NCI-H2029 (cell line): ENCODE data around the gene LHPP.
"Not testable (repeated sequence)": the region's sequence is repeated elsewhere in the genome, so short reads cannot be mapped to it uniquely, and the experiment has no call there.

Experiments used
- DNase-seq: peaks from one replicate; lab custom pipeline; 2025; lab: John Stamatoyannopoulos, UW

The LHPP gene

GRCh38 chr10:124606822-124607221 is 145.2 kb downstream of the LHPP start:
- DNase-seq = no peak

DNA sequence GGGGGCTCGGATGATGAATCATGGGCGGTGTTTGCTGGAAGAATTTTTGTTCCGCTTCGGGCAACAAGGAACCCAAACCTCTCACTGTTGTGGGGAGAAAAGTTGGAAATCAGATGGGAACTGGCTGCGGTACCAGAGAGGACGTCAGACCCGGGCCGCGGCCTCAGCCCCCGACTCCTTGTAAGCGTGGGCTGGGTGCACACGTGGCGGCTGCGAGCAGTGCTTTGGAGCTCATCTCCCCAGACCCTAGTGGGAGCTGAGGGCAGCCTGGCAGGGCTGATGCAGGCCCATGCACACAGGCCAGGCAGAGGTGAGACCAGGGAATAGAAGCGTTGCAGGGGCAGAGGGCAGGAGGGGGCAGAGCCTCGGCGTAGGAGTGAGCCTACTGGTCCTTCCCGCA is 146.1 kb downstream of the LHPP start:
- no peak for DNase-seq

DNA sequence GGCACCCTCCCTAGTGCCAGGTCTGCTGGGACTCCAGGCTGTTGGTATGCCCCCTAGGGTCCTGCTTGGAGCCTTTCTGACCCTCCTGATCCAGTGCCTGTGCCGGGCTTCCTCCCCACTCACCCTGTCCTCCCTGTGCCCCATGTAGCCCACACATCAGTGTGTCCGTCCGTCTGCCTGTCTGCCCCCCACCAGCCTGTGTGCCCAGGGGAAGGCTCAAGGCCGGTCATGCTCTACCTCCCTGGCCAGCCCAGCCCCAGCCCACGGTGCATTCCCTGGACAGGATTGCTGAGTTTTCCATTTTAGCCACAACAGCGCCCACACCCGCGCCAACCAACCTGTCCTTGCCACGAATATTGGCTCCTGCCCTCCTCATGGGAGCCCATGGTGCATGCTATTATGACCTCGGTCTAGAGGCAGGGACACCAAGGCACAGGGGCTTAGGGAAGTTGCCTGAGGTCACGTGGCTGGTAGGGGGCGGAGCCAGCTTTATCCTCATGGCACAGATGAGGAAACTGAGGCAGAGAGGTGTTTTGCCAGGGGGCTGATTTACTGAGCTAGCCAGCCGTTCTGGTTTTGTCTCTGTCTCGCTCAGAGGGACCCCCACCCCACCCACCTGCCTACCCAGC is 146.6 kb downstream of the LHPP start:
- DNase-seq = no peak

GRCh38 chr10:124609698-124610097 is 148.1 kb downstream of the LHPP start:
- DNase-seq = no peak

DNA sequence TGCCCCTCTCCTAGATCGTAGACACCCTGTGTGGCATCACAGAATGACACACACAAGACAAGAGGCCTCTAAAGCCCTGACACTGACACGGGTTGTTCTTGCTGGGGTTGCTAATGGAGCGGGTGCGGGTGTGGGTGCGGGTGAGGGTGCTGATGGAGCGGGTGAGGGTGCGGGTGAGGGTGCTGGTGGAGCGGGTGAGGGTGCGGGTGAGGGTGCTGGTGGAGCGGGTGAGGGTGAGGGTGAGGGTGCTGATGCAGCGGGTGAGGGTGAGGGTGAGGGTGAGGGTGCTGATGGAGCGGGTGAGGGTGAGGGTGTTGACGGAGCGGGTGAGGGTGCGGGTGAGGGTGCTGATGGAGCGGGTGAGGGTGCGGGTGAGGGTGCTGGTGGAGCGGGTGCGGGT is 148.6 kb downstream of the LHPP start:
- DNase-seq = not testable (repeated sequence)

GRCh38 chr10:124610851-124611250 is 149.2 kb downstream of the LHPP start:
- DNase-seq = not testable (repeated sequence)

DNA sequence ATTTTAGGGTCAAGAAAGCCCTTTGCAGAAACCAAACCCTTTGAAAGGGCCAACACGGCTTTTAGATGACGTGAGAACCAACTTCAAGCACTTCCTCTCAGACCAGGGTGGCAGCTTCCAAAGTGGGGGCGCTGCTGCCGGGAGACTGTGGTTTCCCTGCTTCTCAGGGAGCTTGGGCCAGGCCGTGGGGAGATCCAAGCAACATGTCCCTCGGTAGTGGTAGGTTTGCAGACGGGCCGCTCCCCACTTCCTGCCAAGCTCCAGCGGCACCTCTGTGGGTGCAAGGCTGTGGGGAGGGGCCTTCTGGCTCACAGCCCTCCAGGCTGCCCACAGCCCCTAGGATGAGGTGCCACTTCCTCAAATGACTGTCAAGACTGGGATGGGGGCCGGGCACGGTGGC is 150.1 kb downstream of the LHPP start:
- no peak for DNase-seq

GRCh38 chr10:124612611-124613498 is 151.2 kb downstream of the LHPP start:
- no peak for DNase-seq

DNA sequence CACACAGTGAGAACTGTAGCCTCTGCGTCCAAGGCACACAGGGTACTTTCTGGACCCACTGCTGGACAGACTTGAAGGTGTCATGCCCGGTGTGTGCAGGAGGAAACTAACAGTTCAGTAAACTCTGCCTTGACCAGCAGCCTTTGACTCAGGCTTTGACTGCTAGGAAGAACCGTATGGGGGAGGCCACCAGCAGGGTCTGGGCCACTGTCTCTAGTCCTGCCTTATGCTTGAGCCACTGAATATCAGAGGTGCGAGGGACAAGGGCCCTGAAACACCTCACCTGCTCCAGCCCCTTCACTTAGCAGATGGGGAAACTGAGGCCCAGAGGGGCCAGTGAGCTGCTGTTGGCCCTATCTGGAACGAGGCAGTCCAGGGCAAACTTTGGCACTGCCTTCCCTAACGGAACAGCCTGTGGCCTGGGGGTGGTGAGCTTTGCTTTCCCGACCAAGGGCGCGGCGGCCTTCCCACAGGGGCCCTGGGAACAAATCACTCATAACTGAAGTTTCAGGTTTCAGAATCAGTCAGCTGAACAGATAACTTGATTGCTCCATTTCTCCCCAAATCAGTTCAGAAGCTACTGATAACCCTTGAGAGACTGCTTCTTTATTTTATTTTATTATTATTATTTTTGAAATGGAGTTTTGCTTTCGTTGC is 152.5 kb downstream of the LHPP start:
- DNase-seq = no peak

DNA sequence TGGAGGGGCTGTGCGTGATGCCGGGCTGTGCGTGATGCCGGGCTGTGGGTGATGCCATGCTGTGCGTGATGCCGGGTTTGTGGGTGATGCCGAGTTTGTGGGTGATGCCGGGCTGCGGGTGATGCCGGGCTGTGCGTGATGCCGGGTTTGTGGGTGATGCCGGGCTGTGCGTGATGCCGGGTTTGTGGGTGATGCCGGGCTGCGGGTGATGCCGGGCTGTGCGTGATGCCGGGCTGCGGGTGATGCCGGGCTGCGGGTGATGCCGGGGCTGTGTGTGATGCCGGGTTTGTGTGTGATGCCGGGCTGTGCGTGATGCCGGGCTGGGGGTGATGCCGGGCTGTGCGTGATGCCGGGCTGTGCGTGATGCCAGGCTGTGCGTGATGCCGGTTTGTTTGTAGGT is 153.6 kb downstream of the LHPP start:
- DNase-seq = no peak

GRCh38 chr10:124616040-124616835 is 154.6 kb downstream of the LHPP start:
- DNase-seq = no peak

DNA sequence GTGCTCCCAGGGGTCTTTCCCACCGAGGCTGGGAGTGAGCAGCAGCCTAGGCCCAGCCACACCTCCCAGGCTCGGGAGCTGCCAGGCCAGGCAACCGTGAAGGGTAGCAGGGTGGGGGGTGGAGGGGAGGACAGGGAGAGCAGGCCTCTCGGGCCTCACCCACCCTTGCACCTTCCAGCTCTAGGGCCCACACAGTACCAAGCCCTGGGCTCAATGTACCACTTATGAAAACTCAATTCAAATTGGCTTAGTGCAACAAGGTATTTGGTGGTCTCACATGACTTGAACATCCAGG is 155.2 kb downstream of the LHPP start:
- DNase-seq = no peak

DNA sequence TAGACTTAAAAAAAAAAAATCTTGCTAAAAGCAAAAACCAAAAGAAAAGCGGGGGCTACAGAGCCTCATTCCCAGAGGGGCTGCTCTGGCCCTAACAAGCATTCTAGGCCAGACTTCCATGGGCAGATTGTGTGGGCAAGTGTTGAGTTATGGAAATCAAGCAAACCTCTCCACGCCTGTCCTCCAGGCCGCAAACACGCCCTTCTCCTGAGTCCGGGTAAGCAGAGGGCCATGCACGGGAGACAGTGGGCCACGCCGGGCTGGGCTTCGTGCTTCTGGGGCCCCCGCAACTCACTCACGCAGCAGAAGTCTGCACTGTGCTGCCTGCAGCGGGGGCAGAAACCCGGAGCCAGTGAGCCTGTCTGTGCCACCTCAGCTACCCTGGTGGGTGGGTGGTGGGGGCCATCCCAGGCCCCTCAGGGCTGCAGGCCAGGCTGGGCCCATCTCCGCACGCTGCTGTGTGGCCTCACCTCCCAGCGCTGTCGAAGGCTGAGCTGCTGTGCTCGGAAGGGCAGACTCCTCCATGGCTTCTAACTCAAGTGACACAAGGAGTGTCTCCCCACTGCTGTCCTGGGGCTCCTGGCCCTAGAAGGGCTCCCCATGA is 156.9 kb downstream of the LHPP start:
- no peak for DNase-seq

- DNase-seq = no peak
These were observed 157.6 kb downstream of the LHPP start for GRCh38 chr10:124619195-124619594.

DNA sequence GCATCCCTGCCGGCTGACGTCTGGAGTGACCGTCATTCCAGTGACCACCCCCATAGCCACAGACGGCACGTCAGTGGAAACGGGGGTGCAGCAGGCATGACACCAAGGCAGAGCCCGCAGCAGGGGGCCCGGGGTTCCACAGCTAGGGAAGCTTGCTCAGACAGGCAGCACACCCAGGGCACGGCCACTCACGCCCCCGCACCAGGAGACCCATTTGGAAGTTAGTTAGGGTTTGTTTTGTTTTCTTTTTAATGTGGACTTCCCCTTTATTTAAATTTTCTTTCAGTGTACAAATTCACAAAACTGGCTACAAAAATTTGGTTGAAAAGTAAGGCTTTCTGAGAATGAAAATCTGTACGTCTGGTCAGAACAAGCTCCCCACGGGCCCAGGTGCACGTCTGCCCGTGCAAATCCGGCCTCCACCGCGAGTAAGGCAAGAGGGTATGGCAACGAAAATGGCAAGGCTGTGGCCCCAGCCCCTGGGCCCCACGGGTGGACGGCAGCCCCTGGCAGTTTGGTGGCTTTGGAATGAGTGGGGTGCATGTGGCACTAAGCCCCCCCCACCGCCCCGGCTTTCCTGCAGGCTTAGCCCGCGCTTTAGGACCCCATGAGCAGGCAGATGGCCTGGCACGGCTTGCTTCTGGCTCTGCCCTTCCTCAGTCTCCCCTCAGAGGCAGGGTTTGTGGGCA is 158.3 kb downstream of the LHPP start:
- no peak for DNase-seq

- no peak for DNase-seq
These were observed 160.0 kb downstream of the LHPP start for GRCh38 chr10:124621637-124622036.

DNA sequence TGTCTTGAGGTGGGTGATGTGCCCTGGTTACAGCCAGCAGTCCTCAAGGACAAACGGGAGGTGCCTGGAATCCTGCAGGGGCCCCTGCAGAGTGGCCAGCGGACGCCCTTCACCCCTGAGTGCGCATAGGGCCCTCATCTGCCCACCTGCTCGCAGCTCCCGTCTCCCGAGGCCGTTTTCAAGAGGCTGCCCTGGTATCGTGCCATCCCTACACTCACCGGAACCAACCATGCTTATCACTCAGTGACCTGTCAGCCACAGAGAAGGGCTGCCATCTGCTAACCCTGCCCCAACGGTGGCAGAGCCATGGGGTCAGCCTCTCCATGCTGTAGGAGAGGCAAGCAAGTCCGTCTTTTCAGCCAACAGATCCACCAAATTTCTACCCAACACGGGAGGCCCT is 160.5 kb downstream of the LHPP start:
- peak; percentile 42 for DNase-seq

DNA sequence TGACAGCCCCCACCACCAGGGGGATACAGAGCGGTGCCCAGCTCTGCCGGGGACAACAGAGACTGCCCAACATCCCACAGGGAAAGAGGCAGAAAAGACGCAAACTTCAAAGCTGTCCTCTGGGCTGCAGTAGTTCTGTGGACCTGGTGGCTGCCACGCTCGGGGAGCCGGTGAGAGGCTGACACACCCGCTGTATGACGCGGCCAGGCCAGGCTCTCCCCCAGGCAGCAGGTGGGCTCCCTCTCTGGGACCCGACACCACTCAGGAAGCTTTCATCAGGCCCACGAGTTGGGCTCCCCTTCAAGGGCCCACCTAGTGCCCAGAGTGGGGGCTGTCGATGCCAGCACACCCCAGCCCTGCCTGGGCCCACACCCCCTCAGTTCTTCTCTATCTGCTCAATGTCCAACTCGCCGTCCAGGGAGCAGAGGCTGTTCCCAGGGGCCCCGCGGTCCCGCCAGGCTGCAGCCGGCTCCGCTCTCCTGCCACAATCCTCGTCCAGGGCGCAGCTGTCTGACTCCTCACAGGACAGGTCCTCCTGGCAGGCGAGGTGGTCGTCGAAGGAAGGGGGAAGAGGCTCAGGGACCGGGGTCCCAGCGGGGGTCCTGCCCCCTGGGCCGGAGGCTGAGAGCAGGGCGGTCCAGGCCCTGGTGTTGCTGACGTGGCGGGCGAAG is 161.4 kb downstream of the LHPP start:
- no peak for DNase-seq

GRCh38 chr10:124624006-124624405 is 162.4 kb downstream of the LHPP start:
- DNase-seq = no peak

DNA sequence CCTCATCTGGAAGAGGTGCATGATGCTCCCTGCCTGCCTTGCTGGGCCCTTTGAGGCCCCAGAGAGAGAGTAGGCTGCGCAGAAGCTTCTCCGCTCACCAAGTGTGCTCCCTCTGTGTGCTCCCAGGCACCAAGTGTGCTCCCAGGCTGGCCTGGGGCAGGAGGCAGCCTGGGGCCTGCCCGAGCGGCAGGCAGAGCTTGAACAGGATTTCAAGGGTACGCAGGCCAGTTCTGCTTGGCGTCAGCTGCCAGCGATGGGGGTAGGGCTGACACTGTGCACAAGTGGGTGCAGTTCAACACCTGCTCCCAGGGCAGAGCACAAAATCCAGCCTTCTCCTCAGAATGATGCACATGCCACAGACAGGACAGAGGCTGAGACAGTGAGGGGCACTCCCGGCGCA is 162.8 kb downstream of the LHPP start:
- peak; percentile 30 for DNase-seq

- DNase-seq = peak; percentile 30
These were observed 163.3 kb downstream of the LHPP start for GRCh38 chr10:124624895-124625294.
